ENCODE data around the gene ADCY7. TPM values are rescaled to one million over a fixed set of nuclear protein-coding genes. Genes with fewer than 3 reads are reported as not detected.

ADCY7 gene
- total RNA-seq, 1 donor from 2014 or later: 8.8 TPM

DNA sequence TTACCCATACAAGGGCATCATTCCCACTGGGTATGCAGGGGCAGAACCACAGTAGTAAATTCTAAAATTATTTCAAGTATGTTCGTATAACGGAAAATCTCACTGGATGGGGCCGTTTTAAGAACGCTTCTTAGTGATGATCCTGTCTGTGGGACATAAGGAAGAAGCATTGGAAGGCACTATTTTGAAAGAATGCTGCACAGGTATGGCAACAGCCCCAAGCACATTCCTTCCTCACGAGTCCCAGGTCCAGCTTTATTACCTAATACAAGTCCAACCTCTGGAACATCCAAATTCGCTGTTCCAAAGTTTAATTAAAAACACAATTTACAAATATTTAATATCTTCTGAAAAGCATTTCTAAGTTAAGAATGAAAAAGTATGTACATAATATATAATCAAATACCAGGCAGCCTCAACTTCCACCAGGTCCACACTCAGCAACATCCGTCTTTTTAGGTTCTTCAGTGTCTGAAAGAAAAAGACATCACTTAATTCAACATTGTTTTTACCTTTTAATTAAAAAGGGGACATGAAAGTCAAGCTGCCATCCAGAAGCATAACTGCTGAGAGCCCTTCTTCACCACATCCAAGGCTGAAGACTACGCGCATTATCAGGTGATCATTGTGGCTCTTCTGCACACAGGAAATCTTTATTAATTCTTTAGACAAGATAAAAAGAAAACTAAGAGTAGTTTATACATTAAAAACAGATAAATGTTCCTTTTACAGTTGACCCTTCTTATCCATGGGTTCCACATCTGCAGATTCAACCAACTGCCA, 52.6 kb downstream of the ADCY7 start:
- H3K27ac Mint-ChIP-seq (ENCODE audit: unreplicated experiment): no peak overlapping the region
- no peaks in the 10 kb centered on the region for H3K27me3 Mint-ChIP-seq (ENCODE audit: low read depth)
- TF ChIP-seq, protein P1, sequence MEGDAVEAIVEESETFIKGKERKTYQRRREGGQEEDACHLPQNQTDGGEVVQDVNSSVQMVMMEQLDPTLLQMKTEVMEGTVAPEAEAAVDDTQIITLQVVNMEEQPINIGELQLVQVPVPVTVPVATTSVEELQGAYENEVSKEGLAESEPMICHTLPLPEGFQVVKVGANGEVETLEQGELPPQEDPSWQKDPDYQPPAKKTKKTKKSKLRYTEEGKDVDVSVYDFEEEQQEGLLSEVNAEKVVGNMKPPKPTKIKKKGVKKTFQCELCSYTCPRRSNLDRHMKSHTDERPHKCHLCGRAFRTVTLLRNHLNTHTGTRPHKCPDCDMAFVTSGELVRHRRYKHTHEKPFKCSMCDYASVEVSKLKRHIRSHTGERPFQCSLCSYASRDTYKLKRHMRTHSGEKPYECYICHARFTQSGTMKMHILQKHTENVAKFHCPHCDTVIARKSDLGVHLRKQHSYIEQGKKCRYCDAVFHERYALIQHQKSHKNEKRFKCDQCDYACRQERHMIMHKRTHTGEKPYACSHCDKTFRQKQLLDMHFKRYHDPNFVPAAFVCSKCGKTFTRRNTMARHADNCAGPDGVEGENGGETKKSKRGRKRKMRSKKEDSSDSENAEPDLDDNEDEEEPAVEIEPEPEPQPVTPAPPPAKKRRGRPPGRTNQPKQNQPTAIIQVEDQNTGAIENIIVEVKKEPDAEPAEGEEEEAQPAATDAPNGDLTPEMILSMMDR (conservative IDR thresholded peaks at IDR 0.05): no peak
- no peak for DNase-seq (ENCODE audit: low read depth, low spot score)
- no peaks in the 10 kb centered on the region for H3K9me3 Mint-ChIP-seq
- H3K4me1 Mint-ChIP-seq: peaks cover 9% of the 10 kb centered on the region
- H3K36me3 Mint-ChIP-seq (ENCODE audit: low read depth): peaks cover 16% of the 10 kb centered on the region
- no peak overlapping the region for H3K4me3 Mint-ChIP-seq

DNA sequence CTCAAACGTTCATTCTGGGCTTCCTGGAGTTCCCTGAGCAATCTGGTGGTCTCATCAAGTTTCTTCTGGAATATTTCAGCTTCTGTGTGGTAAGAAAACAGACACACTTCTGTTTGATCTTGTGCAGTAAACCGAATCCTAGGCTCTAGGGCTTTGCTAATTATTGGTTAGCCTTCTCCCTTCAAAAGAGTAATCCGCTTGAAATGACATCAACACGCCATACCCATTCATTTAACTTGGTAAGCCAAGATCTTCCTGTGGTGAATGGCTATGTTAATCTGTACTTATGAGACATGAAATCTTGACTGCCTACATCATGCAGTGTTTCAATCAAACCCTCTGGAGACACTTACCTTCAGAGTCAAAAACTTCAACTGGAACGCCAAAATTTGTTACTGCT, 54.0 kb downstream of the ADCY7 start:
- Mint-ChIP-seq H3K27me3 (ENCODE audit: low read depth) (no peaks in the 10 kb centered on the region), H3K27ac (ENCODE audit: unreplicated experiment) (no peak overlapping the region), H3K4me3 (no peak overlapping the region), H3K9me3 (no peaks in the 10 kb centered on the region), H3K4me1 (no peaks in the 10 kb centered on the region), H3K36me3 (ENCODE audit: low read depth) (peaks cover 19% of the 10 kb centered on the region)
- TF ChIP-seq, protein P1 (conservative IDR thresholded peaks at IDR 0.05): no peak
- DNase-seq (ENCODE audit: low read depth, low spot score): no peak

DNA sequence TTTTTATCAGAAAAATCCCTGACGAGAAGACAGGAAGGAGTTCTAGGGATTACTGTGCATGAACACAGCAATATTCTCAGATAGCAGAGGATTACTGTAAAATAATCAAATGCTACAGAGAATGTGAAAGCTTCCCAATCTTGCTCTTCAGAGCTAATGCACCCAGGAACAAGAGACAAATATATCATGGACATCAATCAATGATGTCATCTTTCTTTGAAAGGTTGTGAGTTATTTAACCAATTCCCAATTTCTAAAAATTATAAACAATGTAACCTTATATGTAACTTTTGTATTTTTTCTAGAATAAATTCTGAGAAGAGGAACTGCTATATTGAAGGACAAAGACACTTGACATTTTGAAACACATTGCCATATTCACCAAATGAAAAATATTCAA, 56.0 kb downstream of the ADCY7 start:
- Mint-ChIP-seq H3K9me3 (no peaks in the 10 kb centered on the region), H3K27me3 (ENCODE audit: low read depth) (no peaks in the 10 kb centered on the region), H3K36me3 (ENCODE audit: low read depth) (peaks cover 19% of the 10 kb centered on the region), H3K27ac (ENCODE audit: unreplicated experiment) (no peak overlapping the region), H3K4me1 (no peaks in the 10 kb centered on the region), H3K4me3 (no peak overlapping the region)
- TF ChIP-seq, protein P1 (conservative IDR thresholded peaks at IDR 0.05): no peak
- DNase-seq (ENCODE audit: low read depth, low spot score): no peak

DNA sequence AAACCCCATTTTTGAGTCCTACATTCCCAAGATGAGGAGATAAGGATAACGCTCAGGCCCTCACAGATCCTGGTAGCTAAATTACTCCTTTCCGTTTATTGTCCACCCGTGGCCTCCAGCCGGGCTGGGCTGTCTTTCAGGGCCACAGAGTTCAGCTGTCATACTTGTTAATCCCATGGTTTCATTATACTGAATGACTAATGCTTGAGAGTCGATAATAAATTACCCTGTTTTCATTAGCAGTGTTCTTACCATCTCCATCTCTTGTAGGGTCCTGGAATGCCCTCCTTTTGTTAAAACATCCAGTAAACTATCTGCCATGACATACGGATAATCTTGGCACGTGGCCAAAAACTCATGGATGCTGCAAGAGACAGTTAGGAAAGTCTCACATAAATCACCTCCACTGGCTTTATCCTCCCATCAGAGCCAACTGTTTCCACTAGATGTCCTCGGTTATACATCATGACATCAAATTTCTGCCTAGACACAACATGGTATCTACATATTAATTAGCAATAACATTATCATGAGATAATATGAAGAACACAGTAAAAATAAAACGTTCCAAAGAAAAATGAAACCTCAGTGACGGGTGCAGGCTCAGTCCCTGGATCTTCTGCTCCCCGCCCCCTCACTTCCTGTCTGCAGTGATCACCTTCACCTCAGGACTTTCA, 57.1 kb downstream of the ADCY7 start:
- H3K27ac Mint-ChIP-seq (ENCODE audit: unreplicated experiment): peak overlapping the region; percentile 88
- TF ChIP-seq, protein P1 (conservative IDR thresholded peaks at IDR 0.05): peak; percentile 53
- no peaks in the 10 kb centered on the region for H3K27me3 Mint-ChIP-seq (ENCODE audit: low read depth)
- H3K36me3 Mint-ChIP-seq (ENCODE audit: low read depth): peaks cover 17% of the 10 kb centered on the region
- no peak for DNase-seq (ENCODE audit: low read depth, low spot score)
- no peaks in the 10 kb centered on the region for H3K4me1 Mint-ChIP-seq
- no peak overlapping the region for H3K4me3 Mint-ChIP-seq
- H3K9me3 Mint-ChIP-seq: no peaks in the 10 kb centered on the region

DNA sequence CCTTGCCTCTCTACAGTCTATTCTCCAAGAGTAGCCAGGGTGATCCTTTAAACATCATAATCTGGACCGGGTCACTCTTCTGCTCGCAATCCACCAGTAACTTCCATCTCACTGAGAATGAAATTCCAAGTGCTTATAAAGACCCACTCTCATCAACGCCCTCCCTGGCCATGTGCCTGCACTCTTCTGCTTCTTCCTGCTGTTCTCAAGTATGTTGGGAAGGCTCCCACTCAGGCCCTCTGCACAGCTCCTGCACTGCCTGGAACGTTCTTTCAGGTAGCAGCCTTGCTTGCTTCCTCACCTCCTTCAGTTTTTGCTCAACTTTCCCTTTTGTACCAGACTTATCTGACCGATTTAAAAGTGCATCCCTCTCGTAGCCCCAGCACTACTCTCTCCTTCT, 58.0 kb downstream of the ADCY7 start:
- Mint-ChIP-seq H3K4me1 (no peaks in the 10 kb centered on the region), H3K27ac (ENCODE audit: unreplicated experiment) (no peak overlapping the region), H3K9me3 (no peaks in the 10 kb centered on the region), H3K4me3 (no peak overlapping the region), H3K36me3 (ENCODE audit: low read depth) (peaks cover 15% of the 10 kb centered on the region), H3K27me3 (ENCODE audit: low read depth) (no peaks in the 10 kb centered on the region)
- TF ChIP-seq, protein P1 (conservative IDR thresholded peaks at IDR 0.05): no peak
- no peak for DNase-seq (ENCODE audit: low read depth, low spot score)

Data from neural crest cell (in vitro differentiated cells).